ENCODE measurements around the gene TARS3.

DNA sequence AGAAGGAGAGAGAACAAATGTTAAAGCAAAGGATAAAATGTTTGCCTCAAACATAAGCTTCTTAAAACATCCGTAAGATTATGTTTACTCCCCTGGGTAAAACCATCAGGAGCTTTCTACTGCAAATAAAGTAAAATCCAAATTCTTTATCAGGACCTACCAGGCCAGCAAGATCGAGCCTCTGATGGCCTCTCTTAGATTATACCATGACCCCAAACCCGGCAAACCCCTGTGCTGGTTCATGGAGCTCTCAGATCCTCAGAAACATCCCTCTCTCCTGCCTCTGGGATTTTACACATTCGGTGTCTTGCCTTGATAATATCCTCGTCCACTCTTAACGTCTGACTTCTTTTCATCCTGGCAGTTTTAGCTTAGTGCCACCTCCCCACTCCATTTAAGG is 7.5 kb upstream of the TARS3 start:
- TF ChIP-seq, protein P1, sequence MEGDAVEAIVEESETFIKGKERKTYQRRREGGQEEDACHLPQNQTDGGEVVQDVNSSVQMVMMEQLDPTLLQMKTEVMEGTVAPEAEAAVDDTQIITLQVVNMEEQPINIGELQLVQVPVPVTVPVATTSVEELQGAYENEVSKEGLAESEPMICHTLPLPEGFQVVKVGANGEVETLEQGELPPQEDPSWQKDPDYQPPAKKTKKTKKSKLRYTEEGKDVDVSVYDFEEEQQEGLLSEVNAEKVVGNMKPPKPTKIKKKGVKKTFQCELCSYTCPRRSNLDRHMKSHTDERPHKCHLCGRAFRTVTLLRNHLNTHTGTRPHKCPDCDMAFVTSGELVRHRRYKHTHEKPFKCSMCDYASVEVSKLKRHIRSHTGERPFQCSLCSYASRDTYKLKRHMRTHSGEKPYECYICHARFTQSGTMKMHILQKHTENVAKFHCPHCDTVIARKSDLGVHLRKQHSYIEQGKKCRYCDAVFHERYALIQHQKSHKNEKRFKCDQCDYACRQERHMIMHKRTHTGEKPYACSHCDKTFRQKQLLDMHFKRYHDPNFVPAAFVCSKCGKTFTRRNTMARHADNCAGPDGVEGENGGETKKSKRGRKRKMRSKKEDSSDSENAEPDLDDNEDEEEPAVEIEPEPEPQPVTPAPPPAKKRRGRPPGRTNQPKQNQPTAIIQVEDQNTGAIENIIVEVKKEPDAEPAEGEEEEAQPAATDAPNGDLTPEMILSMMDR (IDR thresholded peaks at IDR 0.05; ENCODE audit: borderline replicate concordance, extremely low read depth, low read length, poor library complexity, severe bottlenecking): no peak
- TF ChIP-seq EZH2 (IDR thresholded peaks at IDR 0.05; ENCODE audit: borderline replicate concordance, low read depth, low read length, severe bottlenecking): no peak

Measured in DND-41 (cell line).